ENCODE measurements around the gene CNTN1. TPM values are rescaled to one million over a fixed set of nuclear protein-coding genes. Genes with fewer than 3 reads are reported as not detected.

The CNTN1 gene
- total RNA-seq, 6 donors from 2014 or later = 1.0 to 9.8 (median 5.6) TPM

DNA sequence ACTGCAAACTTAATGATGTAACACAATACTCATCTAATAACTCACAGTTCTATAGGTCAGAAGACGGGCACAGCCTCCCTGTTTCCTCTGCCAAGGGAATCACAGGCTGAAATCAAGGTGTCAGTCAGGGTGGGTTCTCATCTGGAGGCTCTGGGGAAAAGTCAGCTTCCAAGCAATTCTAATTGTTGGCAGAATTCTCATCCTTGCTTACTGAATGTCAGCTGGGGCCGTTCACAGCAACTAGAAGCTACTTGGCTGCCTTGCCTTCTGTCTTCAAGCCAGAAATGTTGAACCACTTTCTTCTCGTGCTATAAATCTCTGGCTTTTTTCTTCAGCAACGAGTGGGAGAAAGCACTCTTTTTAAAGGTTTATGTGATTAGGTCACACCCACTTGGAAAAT is 415.8 kb downstream of the CNTN1 start:
- H3K4me3 ChIP-seq = no peak overlapping the region
- WGBS, 2 donors = 52 to 55% methylated on average over 4 of the region's 4 CpGs
- H3K36me3 ChIP-seq = no peaks in the 10 kb centered on the region
- no peak for TF ChIP-seq EP300 (IDR thresholded peaks at IDR 0.05)
- no peak for TF ChIP-seq POLR2AphosphoS5 (IDR thresholded peaks at IDR 0.05)
- TF ChIP-seq, protein P1, sequence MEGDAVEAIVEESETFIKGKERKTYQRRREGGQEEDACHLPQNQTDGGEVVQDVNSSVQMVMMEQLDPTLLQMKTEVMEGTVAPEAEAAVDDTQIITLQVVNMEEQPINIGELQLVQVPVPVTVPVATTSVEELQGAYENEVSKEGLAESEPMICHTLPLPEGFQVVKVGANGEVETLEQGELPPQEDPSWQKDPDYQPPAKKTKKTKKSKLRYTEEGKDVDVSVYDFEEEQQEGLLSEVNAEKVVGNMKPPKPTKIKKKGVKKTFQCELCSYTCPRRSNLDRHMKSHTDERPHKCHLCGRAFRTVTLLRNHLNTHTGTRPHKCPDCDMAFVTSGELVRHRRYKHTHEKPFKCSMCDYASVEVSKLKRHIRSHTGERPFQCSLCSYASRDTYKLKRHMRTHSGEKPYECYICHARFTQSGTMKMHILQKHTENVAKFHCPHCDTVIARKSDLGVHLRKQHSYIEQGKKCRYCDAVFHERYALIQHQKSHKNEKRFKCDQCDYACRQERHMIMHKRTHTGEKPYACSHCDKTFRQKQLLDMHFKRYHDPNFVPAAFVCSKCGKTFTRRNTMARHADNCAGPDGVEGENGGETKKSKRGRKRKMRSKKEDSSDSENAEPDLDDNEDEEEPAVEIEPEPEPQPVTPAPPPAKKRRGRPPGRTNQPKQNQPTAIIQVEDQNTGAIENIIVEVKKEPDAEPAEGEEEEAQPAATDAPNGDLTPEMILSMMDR (IDR thresholded peaks at IDR 0.05) = no peak
- no peak for TF ChIP-seq POLR2A (IDR thresholded peaks at IDR 0.05)
- H3K4me1 ChIP-seq = peaks cover 0 to 2% (median 0%) of the 10 kb centered on the region in 4 donors
- no peak for DNase-seq
- no peak overlapping the region for H3K27ac ChIP-seq
- H3K9me3 ChIP-seq = no peaks in the 10 kb centered on the region
- peak in 1 of 2 donors; percentile 32 for ATAC-seq (ENCODE audit: low FRiP score in 2 of 2)
- H3K27me3 ChIP-seq = no peaks in the 10 kb centered on the region

DNA sequence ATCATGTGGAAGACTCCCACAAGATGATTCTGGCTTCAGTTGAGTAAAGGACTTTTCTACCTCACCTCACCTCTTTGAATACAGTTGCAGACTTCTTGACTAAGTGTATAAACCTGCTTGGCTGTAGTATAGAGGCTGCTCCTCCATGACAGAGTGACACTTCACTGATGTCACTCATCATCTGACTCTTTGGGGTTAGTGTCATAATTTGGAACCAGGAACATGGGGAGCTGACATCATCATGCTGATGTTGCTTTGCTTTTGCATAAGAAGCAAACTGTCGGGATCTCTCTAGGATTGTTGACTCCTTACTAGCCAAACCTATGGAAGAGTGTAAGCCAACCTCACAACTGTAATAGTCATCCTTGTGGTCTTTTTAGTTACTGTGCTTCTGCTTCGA is 420.7 kb downstream of the CNTN1 start:
- Histone ChIP-seq H3K36me3 (no peaks in the 10 kb centered on the region), H3K4me1 (no peaks in the 10 kb centered on the region), H3K27ac (no peak overlapping the region), H3K9me3 (no peaks in the 10 kb centered on the region), H3K27me3 (no peaks in the 10 kb centered on the region), H3K4me3 (no peak overlapping the region)
- DNase-seq (no peak), ATAC-seq (ENCODE audit: low FRiP score in 2 of 2) (no peak)
- 85 to 88% methylated on average over 2 of the region's 2 CpGs for WGBS, 2 donors
- no peak for TF ChIP-seq POLR2AphosphoS5 (IDR thresholded peaks at IDR 0.05)
- no peak for TF ChIP-seq EP300 (IDR thresholded peaks at IDR 0.05)
- no peak for TF ChIP-seq POLR2A (IDR thresholded peaks at IDR 0.05)
- TF ChIP-seq, protein P1 (IDR thresholded peaks at IDR 0.05) = no peak

DNA sequence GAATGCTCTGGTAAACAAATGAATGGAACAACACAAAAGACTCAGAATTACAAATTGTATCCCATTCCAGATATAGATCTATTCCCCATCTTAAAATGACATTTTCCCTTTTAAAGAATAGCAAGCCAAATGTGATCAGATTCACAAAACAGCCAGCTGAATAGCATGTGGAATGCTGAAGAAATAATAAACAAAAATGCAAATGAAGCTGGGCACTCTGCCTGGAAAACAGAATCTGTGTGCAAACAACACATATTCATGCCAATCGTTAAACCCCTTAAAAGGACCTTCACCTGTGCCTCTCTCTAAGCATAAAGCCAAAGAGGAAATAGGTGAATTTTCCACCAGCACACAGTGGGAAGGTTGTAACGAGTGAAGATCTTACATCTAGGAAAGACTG is 428.0 kb downstream of the CNTN1 start:
- Histone ChIP-seq H3K27me3 (no peaks in the 10 kb centered on the region), H3K4me1 (no peaks in the 10 kb centered on the region), H3K4me3 (no peak overlapping the region), H3K9me3 (no peaks in the 10 kb centered on the region), H3K27ac (no peak overlapping the region), H3K36me3 (no peaks in the 10 kb centered on the region)
- ATAC-seq (ENCODE audit: low FRiP score in 2 of 2) (no peak), DNase-seq (no peak)
- WGBS, 2 donors = 73 to 79% methylated on average over 2 of the region's 2 CpGs
- TF ChIP-seq EP300 (IDR thresholded peaks at IDR 0.05) (no peak), POLR2AphosphoS5 (IDR thresholded peaks at IDR 0.05) (no peak), POLR2A (IDR thresholded peaks at IDR 0.05) (no peak)
- TF ChIP-seq, protein P1 (IDR thresholded peaks at IDR 0.05) = no peak

DNA sequence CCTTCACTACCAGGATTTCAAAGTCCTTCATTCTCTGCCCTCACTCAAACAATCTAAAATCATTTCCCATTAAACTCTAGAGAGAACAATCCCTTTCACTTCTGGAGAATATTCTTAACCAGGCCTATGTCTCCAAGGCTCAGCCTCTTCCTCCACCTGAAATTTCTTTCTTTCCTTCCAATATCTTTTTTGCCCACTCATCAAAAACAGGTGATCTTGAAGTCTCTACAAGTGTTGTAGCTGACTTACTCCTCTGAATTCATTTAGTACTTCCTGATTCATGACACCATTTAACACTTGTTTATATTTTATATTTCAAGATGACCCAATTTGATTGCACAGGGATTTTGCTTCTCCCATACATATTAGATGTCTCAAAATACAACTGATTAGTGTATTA is 429.1 kb downstream of the CNTN1 start:
- H3K27ac ChIP-seq = no peak overlapping the region
- ATAC-seq (ENCODE audit: low FRiP score in 2 of 2) = no peak
- no peaks in the 10 kb centered on the region for H3K36me3 ChIP-seq
- no peak for DNase-seq
- H3K9me3 ChIP-seq = no peaks in the 10 kb centered on the region
- H3K4me1 ChIP-seq = no peaks in the 10 kb centered on the region
- no peaks in the 10 kb centered on the region for H3K27me3 ChIP-seq
- TF ChIP-seq, protein P1 (IDR thresholded peaks at IDR 0.05) = no peak
- no peak for TF ChIP-seq POLR2AphosphoS5 (IDR thresholded peaks at IDR 0.05)
- no peak for TF ChIP-seq EP300 (IDR thresholded peaks at IDR 0.05)
- no peak for TF ChIP-seq POLR2A (IDR thresholded peaks at IDR 0.05)
- no peak overlapping the region for H3K4me3 ChIP-seq
